Gastroesophageal sphincter (tissue), 3 donors: ENCODE results near the gene PITPNM2.

Source experiments
- CTCF ChIP-seq, 4 experiments: fragments of 200-600 bp in 2 of 4; fragments of 450-650 bp in 2 of 4; sonication (generic) in 1 of 4; IDR thresholded peaks; one replicate each; pipeline ENCODE4 v1.5.1; 2017 to 2019; ENCODE audit warnings: antibody characterized with exemption in 4 of 4, mild to moderate bottlenecking in 2 of 4, moderate library complexity in 2 of 4
- POLR2A ChIP-seq, 2 donors: fragments of 450-650 bp; IDR thresholded peaks; one replicate each; pipeline ENCODE4 v1.6.1; 2017; ENCODE audit warnings: antibody characterized with exemption in 2 of 2, mild to moderate bottlenecking in 2 of 2, moderate library complexity in 1 of 2
- POLR2AphosphoS5 ChIP-seq: sonication (generic); formaldehyde crosslinking; IDR thresholded peaks from one replicate; pipeline ENCODE4 v1.6.1; 2017; ENCODE audit warnings: antibody characterized with exemption

- TF ChIP-seq CTCF (IDR thresholded peaks at IDR 0.05) = no peak
- no peak for TF ChIP-seq POLR2AphosphoS5
- no peak for TF ChIP-seq POLR2A (IDR thresholded peaks at IDR 0.05)
Measured at GRCh38 chr12:123120452-123121166, 30.3 kb downstream of the PITPNM2 start.
